ENCODE data around the gene RAPGEF1.

- TF ChIP-seq CTCF (IDR thresholded peaks at IDR 0.05), result no peak
- TF ChIP-seq EZH2phosphoT487 (IDR thresholded peaks at IDR 0.05), result no peak
These were observed 47.0 kb downstream of the RAPGEF1 start for GRCh38 chr9:131692612-131693562.
